Uterus (tissue), 2 donors: Measurements from ENCODE around the gene NFIA.

Experiments used
- CTCF ChIP-seq, 4 experiments: fragments of 200-600 bp in 2 of 4; fragments of 450-650 bp in 2 of 4; sonication (generic) in 2 of 4; IDR thresholded peaks; one replicate each; pipeline ENCODE4 v1.5.1; 2016 to 2019; ENCODE audit warnings: antibody characterized with exemption in 4 of 4, mild to moderate bottlenecking in 2 of 4, moderate library complexity in 1 of 4
- POLR2A ChIP-seq, 2 donors: fragments of 450-650 bp; IDR thresholded peaks; one replicate each; pipeline ENCODE4 v1.6.1; 2016; ENCODE audit warnings: antibody characterized with exemption in 2 of 2, mild to moderate bottlenecking in 1 of 2, moderate library complexity in 1 of 2

- TF ChIP-seq POLR2A (IDR thresholded peaks at IDR 0.05), result no peak
- no peak for TF ChIP-seq CTCF (IDR thresholded peaks at IDR 0.05)
Observed at GRCh38 chr1:61070054-61070453, 12.3 kb upstream of the NFIA start.
